OCI-LY7 (cell line): Measurements from ENCODE around the gene GAS6. TPM values are rescaled to one million over a fixed set of nuclear protein-coding genes. Genes with fewer than 3 reads are reported as not detected.

Experiments used
- BruUV-seq: library from RNA; stranded (reverse); fragments of 400-500 nt; replicated peaks from 2 replicates; lab custom pipeline; 2021; lab: Mats Ljungman, UMichigan
- CTCF ChIA-PET: fragments of 300-600 bp; sonication (Branson Sonifier 250); formaldehyde crosslinking; loops from one replicate; lab custom pipeline; 2022; ENCODE audit warnings: antibody characterized with exemption; ENCODE audit not compliant: unreplicated experiment; lab: Charles Lee
- POLR2A ChIA-PET: fragments of 300-600 bp; sonication (Branson Sonifier 250); formaldehyde crosslinking; loops from one replicate; lab custom pipeline; 2022; ENCODE audit warnings: antibody characterized with exemption; lab: Charles Lee
- DNase-seq: peaks from one replicate; pipeline ENCODE4 v3.0.0-alpha.2; 2015; ENCODE audit warnings: low spot score
- H2AFZ ChIP-seq: fragments of 200-600 bp; sonication (generic), shearing (Covaris generic); 2 replicates; pipeline ENCODE4 v1.6.1; 2014; ENCODE audit warnings: mild to moderate bottlenecking, antibody characterized with exemption, low read length, moderate library complexity
- H3K27ac ChIP-seq: fragments of 200-600 bp; sonication (generic); 2 replicates; pipeline ENCODE4 v1.5.1; 2014; ENCODE audit warnings: mixed run types, low read depth, mild to moderate bottlenecking, moderate library complexity, low read length, inconsistent platforms; ENCODE audit not compliant: poor library complexity, severe bottlenecking
- H3K36me3 ChIP-seq: fragments of 200-600 bp; sonication (generic); 2 replicates; pipeline ENCODE4 v1.6.1; 2014; ENCODE audit warnings: mild to moderate bottlenecking, antibody characterized with exemption, low read length, moderate library complexity, mixed read lengths; ENCODE audit not compliant: insufficient read depth
- H3K4me1 ChIP-seq: fragments of 200-600 bp; sonication (generic); 2 replicates; pipeline ENCODE4 v1.5.1; 2014; ENCODE audit warnings: mild to moderate bottlenecking, low read length; ENCODE audit not compliant: insufficient read depth, poor library complexity, severe bottlenecking
- H3K4me2 ChIP-seq: fragments of 200-600 bp; sonication (generic); 2 replicates; pipeline ENCODE4 v1.6.1; 2014; ENCODE audit warnings: mild to moderate bottlenecking, low read length
- H3K4me3 ChIP-seq: fragments of 200-600 bp; sonication (generic); 2 replicates; pipeline ENCODE4 v1.5.1; 2014; ENCODE audit warnings: mild to moderate bottlenecking, low read depth, low read length; ENCODE audit not compliant: poor library complexity, severe bottlenecking
- H3K79me2 ChIP-seq: fragments of 200-600 bp; sonication (generic); 2 replicates; pipeline ENCODE4 v1.6.1; 2016; ENCODE audit warnings: low read depth, mild to moderate bottlenecking, low read length, moderate library complexity, mixed read lengths; ENCODE audit not compliant: insufficient read depth
- H3K9me2 ChIP-seq: fragments of 200-600 bp; sonication (generic); 2 replicates; pipeline ENCODE4 v1.6.1; 2016; ENCODE audit warnings: mild to moderate bottlenecking, low read length, mixed read lengths; ENCODE audit not compliant: insufficient read depth
- H3K9me3 ChIP-seq: fragments of 200-600 bp; sonication (generic); 2 replicates; pipeline ENCODE4 v1.6.1; 2014; ENCODE audit warnings: mild to moderate bottlenecking, mixed run types, low read length, mixed read lengths
- H4K20me1 ChIP-seq: fragments of 200-600 bp; sonication (generic); 2 replicates; pipeline ENCODE4 v1.6.1; 2014; ENCODE audit warnings: mild to moderate bottlenecking, antibody characterized with exemption, low read length, moderate library complexity, mixed read lengths; ENCODE audit not compliant: insufficient read depth
- CTCF ChIP-seq: fragments of 200-600 bp; sonication (generic); conservative IDR thresholded peaks from 2 replicates; pipeline ENCODE4 v1.5.1; 2014; ENCODE audit warnings: mild to moderate bottlenecking, antibody characterized with exemption, low read length, moderate library complexity, mixed read lengths
- EZH2phosphoT487 ChIP-seq: fragments of 200-600 bp; sonication (generic); IDR thresholded peaks from 2 replicates; pipeline ENCODE4 v1.6.1; 2018; ENCODE audit warnings: low read depth, borderline replicate concordance, mild to moderate bottlenecking, mixed run types, antibody characterized with exemption, low read length, moderate library complexity, mixed read lengths
- intact Hi-C: fragments of 100-400 bp; cut with micrococcal nuclease; formaldehyde crosslinking; loops from one replicate; pipeline ENCODE4 v1.10.0; 2022; ENCODE audit not compliant: unreplicated experiment
- total RNA-seq, 2 experiments: library from RNA; depleted of rRNA in 1 of 2; stranded (reverse); fragments of >200 nt in 1 of 2; shearing (Covaris generic) in 1 of 2; gene quantifications; 2 replicates each; pipeline ENCODE4 v1.2.3, GENCODE V29; 2014 to 2022

Gene GAS6
- total RNA-seq, 2 experiments from 2014 or later, result not detected

GRCh38 chr13:113781571-113781970 lies 82.3 kb downstream of the GAS6 start:
- Histone ChIP-seq H3K4me3 (no peak overlapping the region), H3K27ac (no peak overlapping the region), H3K9me2 (no peaks in the 10 kb centered on the region), H3K4me2 (no peak overlapping the region), H2AFZ (no peak overlapping the region), H3K9me3 (no peaks in the 10 kb centered on the region), H3K79me2 (no peaks in the 10 kb centered on the region), H3K4me1 (no peaks in the 10 kb centered on the region), H3K36me3 (no peaks in the 10 kb centered on the region), H4K20me1 (no peaks in the 10 kb centered on the region)
- CTCF ChIA-PET, result no interaction called here
- DNase-seq, result no peak
- intact Hi-C loops, result no loop called here
- POLR2A ChIA-PET, result no interaction called here
- TF ChIP-seq EZH2phosphoT487 (no peak), CTCF (no peak)
- no TSS peak for BruUV-seq

GRCh38 chr13:113777311-113778260 lies 86.3 kb downstream of the GAS6 start:
- TF ChIP-seq EZH2phosphoT487 (no peak), CTCF (no peak)
- H3K36me3 ChIP-seq, result no peaks in the 10 kb centered on the region
- no peaks in the 10 kb centered on the region for H3K79me2 ChIP-seq
- POLR2A ChIA-PET, result no interaction called here
- intact Hi-C loops, result no loop called here
- H3K4me3 ChIP-seq, result no peak overlapping the region
- H4K20me1 ChIP-seq, result no peaks in the 10 kb centered on the region
- no peak overlapping the region for H3K27ac ChIP-seq
- H3K4me2 ChIP-seq, result no peak overlapping the region
- H2AFZ ChIP-seq, result no peak overlapping the region
- H3K9me3 ChIP-seq, result no peaks in the 10 kb centered on the region
- no peak for DNase-seq
- CTCF ChIA-PET, result no interaction called here
- H3K4me1 ChIP-seq, result no peaks in the 10 kb centered on the region
- no TSS peak for BruUV-seq
- H3K9me2 ChIP-seq, result no peaks in the 10 kb centered on the region
